Metanephros (tissue), 2 donors: Measurements from ENCODE around the gene MATR3. TPM values are rescaled to one million over a fixed set of nuclear protein-coding genes. Genes with fewer than 3 reads are reported as not detected.

ENCODE experiments used
- small RNA-seq: library from RNA; depleted of rRNA; stranded (forward); fragments of <200 nt; gene quantifications from one replicate; pipeline ENCODE3, GENCODE V24; 2014; ENCODE audit warnings: low replicate concordance
- total RNA-seq: library from RNA; depleted of rRNA; stranded (reverse); fragments of >200 nt; gene quantifications from one replicate; pipeline ENCODE4 v1.2.3, GENCODE V29; 2014

Gene MATR3
- 334 TPM for total RNA-seq

GRCh38 chr5:139293507-139294373 is at the start of gene MATR3:
MATR3 (plus strand) TSS chr5:139293740; CDS start chr5:139307416, 13,676 bp downstream.

GRCh38 chr5:139341689-139342422 is 48.3 kb downstream of the MATR3 start, which contains the start of gene PAIP2:
PAIP2 (plus strand) TSS chr5:139341854; CDS start chr5:139363785, 21,931 bp downstream.

Small RNA genes lying within 50 kb of the gene (small RNA-seq; reads per million reads assigned to genes)
- gene RNA5SP195 (not detected), gene SNORA74A (2.2 reads per million, percentile 90 among the genes with 10 or more reads in this experiment), gene SNORA74D (2.9 reads per million, percentile 91 among the genes with 10 or more reads in this experiment)

Other genes starting within 250 kb of the MATR3 start
- gene SIL1, start 95.4 kb upstream of the MATR3 start, total RNA-seq, result 36.1 TPM
- 68.5 TPM for gene PAIP2, start 48.1 kb downstream of the MATR3 start, total RNA-seq
- 6.2 TPM for gene SLC23A1, start 89.6 kb downstream of the MATR3 start, total RNA-seq
- gene MZB1, start 96.2 kb downstream of the MATR3 start, total RNA-seq, result 0.93 TPM
- 11.2 TPM for gene PROB1, start 101.4 kb downstream of the MATR3 start, total RNA-seq
- gene SPATA24, start 110.3 kb downstream of the MATR3 start, total RNA-seq, result 5.5 TPM
- 11.2 TPM for gene DNAJC18, start 145.8 kb downstream of the MATR3 start, total RNA-seq
- 24.9 TPM for gene ECSCR, start 169.0 kb downstream of the MATR3 start, total RNA-seq
- gene SMIM33, start 177.3 kb downstream of the MATR3 start, total RNA-seq, result not detected
- gene STING1, start 189.0 kb downstream of the MATR3 start, total RNA-seq, result 48.5 TPM